Muscle of arm (tissue), 14 donors: ENCODE data around the gene AADACL4. TPM values are rescaled to one million over a fixed set of nuclear protein-coding genes. Genes with fewer than 3 reads are reported as not detected.

Source experiments
- DNase-seq: peaks from one replicate; pipeline ENCODE4 v3.0.0-alpha.2; 2013
- long read RNA-seq, 11 donors: transcript quantifications; one replicate each; lab custom pipeline, GENCODE V29; 2026
- polyA plus RNA-seq, 12 donors: library from polyadenylated mRNA; unstranded; fragments of 120-200 nt; gene quantifications; one replicate each; pipeline ENCODE4 v1.2.1, GENCODE V29; 2013; ENCODE audit not compliant: insufficient read length in 12 of 12

The AADACL4 gene
- polyA plus RNA-seq, result not detected
- long read RNA-seq, donor 1, result 0 reads
- long read RNA-seq, donor 2, result 0 reads
- long read RNA-seq, donor 3, result 0 reads
- long read RNA-seq, donor 4, result 0 reads
- long read RNA-seq, donor 5, result 0 reads
- long read RNA-seq, donor 6, result 0 reads
- long read RNA-seq, donor 7, result 0 reads
- long read RNA-seq, donor 8, result 0 reads
- long read RNA-seq, donor 9, result 0 reads
- long read RNA-seq, donor 10, result 0 reads
- long read RNA-seq, donor 11, result 0 reads

DNA sequence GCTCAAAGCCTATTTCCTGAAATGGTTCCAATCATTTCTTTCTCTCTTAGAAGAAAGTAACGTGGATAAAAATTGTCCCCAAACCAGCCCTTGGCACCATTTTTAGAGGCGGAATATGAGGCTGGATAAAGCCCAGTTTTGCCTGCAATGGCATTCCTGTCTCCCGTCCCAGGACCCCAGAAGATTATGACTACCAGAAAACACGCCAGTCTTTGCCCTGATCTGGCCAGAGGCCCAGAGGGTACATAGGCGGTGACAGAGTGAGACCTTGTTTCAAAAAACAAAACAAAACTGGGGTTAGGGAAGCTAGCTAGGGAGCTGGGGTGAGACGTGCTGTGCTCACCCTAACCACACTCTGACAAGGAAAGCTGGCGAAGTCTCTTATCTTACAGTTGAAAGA is at the start of gene AADACL4:
Gene AADACL4 (plus strand): TSS at position 301 of the 400 bp plus-strand sequence. CDS start 462 bp downstream, outside the sequence.
- no peak for DNase-seq

DNA sequence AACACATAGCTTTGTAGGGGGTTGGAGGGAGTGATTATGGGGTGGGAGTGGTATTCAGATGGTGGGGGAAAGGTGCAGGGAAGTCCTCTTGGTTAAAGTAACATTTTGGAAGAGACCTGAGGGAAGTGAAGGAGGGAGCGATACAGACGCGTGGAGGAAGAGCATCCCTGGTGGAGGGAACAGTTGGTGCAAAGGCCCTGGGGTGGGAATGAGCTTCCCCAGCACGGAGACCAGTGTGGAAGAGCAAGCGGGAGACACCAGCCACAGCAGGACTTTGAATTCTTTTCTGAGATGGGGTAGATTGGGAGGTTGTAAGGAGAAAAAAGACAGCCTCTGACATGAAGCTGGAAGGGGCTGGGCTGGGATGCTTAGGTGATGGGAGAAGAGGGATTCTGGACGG is 49.4 kb upstream of the AADACL4 start:
- no peak for DNase-seq

GRCh38 chr1:12594966-12595756 is 48.7 kb upstream of the AADACL4 start:
- DNase-seq, result no peak

- no peak for DNase-seq
Observed at GRCh38 chr1:12595757-12596006, 48.2 kb upstream of the AADACL4 start.

GRCh38 chr1:12596007-12596821 is 47.7 kb upstream of the AADACL4 start:
- peak; percentile 82 for DNase-seq

- DNase-seq, result no peak
Observed at GRCh38 chr1:12597792-12598191, 46.1 kb upstream of the AADACL4 start.

- DNase-seq, result no peak
Observed at GRCh38 chr1:12598974-12599373, 44.9 kb upstream of the AADACL4 start.

- DNase-seq, result no peak
Observed at GRCh38 chr1:12599657-12600056, 44.2 kb upstream of the AADACL4 start.

DNA sequence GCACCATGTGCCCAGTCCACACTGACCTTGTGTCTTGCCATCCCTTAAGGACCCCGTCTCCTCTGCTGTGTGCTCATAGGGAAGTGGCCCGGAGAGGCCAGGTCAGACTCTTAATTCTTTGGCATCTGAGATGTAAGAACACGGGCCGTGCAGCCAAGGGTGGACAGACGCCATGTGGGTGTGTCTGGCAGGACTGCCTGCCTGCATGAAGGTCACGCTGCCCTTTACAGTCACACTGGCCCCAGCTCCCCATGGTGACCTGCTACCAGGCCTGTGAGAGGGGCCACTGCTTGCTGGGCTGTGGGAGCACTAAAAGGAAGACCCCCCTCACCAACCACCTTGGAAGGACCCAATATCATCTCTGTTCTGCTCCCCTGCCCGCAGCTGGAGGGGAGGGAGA is 43.5 kb upstream of the AADACL4 start:
- no peak for DNase-seq

DNA sequence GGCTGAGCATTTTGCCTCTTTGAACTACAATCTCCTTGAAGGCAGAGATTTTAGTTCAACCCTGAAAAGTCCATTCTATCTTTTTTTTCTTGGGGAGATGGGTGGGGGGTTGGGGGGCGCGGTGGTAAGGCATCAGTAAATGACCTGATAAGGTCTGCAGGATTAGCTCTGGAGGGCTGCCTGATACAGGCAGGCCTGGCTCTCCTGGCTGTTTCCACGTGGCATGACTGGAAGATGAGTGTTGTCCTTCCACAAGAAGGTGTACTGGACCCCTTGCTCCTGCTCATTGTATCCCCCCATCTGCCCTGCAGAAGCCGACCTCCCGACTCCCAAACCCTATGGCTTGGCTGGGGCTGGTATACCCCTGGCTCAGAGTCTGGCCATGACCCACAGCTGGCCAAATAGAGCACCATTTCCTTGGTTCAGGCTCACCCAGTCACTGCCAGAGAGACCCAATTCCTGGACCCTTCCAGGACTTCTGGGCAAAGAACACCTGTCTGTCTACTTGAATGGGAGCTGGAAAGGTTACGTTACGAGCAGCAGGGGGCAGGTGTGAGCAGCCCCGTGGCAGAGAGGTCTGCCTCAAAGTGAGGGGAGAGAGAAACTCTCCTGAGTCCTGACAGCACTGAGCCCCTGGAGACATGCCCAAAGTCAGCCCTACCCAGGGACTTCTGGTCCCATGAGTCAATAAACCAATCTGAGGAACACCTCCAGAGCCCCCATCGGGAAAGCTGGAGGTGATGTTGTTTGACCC is 42.8 kb upstream of the AADACL4 start:
- no peak for DNase-seq

DNA sequence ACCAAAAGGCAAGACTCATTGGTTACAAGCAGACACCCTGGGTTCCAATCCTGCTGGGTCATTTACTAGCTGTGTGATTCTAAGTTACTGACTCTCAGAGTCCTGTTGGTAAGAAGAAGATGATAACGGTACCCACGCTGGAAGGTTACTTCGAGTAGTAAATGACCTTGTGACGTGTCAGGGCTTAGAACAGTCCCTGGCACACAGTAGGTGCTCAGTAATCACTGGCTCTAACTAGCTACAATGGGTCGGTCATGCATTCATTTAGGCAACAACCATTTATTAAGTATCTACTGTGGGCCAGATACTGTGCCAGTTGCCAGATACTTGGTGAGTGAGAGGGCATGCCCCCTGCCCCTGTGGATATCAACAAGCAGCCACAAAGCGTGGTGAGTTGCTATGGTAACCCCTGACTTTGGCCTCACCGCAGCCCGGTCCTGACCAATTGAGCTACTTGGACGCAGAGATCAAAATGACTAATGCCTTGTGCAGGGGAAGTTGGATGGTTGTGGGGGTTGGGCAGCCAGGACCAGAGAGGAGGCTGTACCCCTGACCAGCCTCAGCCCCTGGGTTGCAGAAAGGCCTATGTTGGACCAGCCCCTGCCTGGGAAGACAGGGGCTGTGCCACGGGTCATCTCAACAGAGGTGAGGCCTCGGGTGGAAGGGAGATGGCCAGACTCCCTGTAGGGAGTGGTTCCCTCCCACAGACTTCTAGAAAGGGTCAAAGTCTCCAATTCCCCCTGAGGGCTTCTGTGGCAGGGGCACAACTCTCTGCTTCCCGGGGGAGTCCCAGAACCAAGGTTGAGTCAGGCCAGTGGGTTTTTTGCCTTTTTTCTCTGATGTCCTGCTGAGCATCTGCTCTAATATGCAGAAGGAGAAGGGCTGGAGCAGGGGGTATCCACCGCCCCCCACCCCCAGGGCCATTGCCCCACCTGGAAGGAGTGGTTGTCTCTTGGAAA is 41.9 kb upstream of the AADACL4 start:
- no peak for DNase-seq

GRCh38 chr1:12602659-12603024 is 41.2 kb upstream of the AADACL4 start:
- DNase-seq, result no peak

DNA sequence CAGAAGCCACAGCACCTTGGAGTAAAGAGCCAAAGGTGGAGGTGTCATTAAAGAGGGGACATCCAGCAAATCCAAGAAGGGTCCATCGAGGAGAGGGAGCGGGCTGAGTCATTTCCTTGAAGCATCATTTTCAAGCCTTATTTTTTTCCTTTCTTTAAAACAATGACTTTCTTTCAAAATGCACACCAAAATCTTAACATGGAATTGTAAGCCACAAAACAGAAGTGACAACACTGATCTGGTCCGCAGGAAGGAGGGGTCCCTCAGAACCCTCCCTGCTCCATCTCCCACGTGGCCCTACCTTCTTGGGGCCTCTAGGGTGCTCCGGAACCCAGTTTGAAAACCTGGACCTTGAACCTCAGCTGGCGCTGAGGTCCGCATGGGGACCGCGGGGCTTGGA is 40.7 kb upstream of the AADACL4 start:
- no peak for DNase-seq

DNA sequence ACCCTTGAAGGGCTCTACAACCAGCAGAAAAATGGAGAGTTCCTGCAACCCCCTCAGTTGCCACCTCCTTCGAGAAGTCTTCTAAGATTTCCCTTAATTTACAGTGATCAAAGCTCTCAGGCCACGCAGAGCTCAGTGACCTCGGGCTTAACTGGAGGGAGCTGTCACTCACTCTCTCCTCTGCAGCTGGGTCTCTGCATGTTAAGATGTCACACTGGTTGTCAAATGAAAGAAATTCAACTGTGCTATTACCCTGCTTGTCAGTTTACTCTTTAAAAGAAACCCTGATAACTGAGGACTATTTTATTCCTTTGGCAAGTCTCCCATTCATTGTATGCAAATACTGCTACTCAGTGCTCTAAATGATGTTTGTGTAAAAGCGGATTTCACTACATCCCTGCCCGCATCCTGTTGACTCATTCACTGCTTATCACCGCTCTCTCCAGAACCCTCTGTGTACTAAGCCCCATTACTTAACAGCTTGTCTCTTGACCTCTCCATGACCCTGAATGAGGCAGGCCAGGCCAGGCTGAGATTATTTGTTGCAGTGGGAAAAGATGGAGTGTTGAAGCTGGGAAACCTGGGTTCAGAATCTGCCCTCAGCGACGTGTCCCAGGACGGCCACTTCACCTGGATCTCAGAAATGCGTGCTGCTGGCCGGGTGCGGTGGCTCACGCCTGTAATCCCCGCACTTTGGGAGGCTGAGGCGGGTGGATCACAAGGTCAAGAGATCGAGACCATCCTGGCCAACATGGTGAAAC is 39.6 kb upstream of the AADACL4 start:
- no peak for DNase-seq

- no peak for DNase-seq
Observed at GRCh38 chr1:12604986-12605385, 38.9 kb upstream of the AADACL4 start.

- no peak for DNase-seq
Observed at GRCh38 chr1:12607263-12607662, 36.6 kb upstream of the AADACL4 start.

DNA sequence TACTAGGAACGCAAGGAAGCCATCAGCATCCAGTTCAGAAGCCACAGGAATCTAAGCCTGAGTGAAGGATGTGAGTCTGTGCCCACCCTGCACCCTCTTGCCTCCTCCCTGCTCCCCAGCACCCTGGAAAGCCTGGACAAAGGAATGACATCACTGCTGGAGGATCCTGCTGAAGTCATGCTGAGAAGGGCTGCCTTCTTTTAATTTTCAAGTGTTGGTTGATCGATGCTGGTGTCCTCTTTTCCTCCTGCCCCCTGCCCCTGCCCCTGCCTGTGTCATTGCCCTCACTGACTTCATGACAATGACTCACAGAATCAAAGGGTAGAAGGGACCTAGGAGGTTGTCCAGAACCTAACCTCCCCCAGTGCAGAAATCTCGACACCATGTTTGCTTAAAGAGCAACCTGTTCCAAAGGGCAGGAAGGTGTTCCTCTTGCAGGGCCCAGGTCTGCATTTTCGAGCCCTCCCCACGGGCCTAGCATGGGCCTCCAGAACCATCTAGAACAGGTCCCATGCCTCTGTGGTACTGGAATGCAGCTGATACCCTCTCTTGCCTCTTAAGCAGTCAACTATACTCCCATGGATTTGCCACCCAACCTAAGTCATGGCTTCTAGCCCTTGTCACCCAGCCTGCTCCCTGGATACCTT is 35.5 kb upstream of the AADACL4 start:
- no peak for DNase-seq

DNA sequence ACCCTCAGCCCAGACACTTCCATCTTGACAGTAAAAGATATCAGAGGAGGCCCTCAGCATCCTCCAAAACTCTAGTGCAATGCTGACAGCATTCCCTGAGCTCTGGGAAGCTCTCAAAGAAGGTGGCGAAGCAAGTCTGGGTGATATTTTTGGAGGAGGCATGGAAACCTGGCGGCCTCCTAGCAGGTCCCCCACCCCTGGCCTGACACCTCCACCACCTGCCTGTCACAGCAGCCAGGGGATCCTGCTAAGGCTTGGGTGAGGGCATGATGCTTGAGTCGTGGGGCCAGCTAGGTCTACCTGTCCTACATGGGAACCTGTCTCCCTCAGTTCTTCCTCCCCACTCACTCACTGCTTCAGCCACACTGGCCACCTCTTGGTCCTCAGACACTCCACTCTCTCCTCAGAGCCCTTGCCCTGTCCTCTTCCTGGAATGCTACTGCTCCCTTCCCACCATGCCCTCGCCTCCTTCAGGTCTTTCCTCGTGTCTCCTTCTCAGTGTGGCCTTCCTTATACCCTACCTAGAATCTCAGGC is 34.3 kb upstream of the AADACL4 start:
- no peak for DNase-seq

- no peak for DNase-seq
Observed at GRCh38 chr1:12610305-12610935, 33.5 kb upstream of the AADACL4 start.
